BLaER1 (cell line): ENCODE measurements around the gene IMMP2L.

Experiments
- H3K27ac ChIP-seq: shearing (Covaris generic); formaldehyde crosslinking; 2 replicates; pipeline ENCODE4 v1.8.1; 2022
- H3K27me3 ChIP-seq: shearing (Covaris generic); formaldehyde crosslinking; 2 replicates; pipeline ENCODE4 v1.8.1; 2022
- H3K36me3 ChIP-seq: shearing (Covaris generic); formaldehyde crosslinking; 2 replicates; pipeline ENCODE4 v1.8.1; 2022
- H3K4me1 ChIP-seq: shearing (Covaris generic); formaldehyde crosslinking; 2 replicates; pipeline ENCODE4 v1.8.1; 2022
- H3K4me2 ChIP-seq: shearing (Covaris generic); formaldehyde crosslinking; 2 replicates; pipeline ENCODE4 v1.8.1; 2022
- H3K4me3 ChIP-seq: shearing (Covaris generic); formaldehyde crosslinking; 2 replicates; pipeline ENCODE4 v1.8.1; 2022
- H3K9ac ChIP-seq: shearing (Covaris generic); formaldehyde crosslinking; 2 replicates; pipeline ENCODE4 v1.8.1; 2022
- H3K9me3 ChIP-seq: shearing (Covaris generic); formaldehyde crosslinking; 2 replicates; pipeline ENCODE4 v1.8.1; 2022
- H4K20me1 ChIP-seq: shearing (Covaris generic); formaldehyde crosslinking; 2 replicates; pipeline ENCODE4 v1.8.1; 2022
- Cebpa-rat ChIP-seq: shearing (Covaris generic); IDR thresholded peaks from 2 replicates; pipeline ENCODE4 v1.8.1; 2022

IMMP2L gene

DNA sequence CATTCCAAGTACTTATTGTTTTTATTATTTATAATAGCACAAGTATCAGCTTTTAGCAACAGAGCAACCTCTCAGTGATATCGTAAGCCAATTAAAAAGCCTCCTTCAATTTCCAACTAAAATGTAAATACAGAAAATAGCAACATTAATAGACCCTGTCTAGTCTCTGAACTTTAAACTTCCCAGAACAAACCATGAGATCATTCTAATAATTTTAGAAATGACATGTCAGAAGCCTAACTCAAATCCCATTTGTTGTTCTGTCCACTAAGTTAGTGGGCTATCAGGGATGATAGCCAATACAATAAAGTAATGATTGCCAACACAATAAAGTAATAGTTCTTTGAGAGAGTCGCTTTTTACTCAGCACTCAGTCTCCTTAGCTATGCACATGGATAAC, 493.7 kb downstream of the IMMP2L start:
- H3K36me3 ChIP-seq, result no peaks in the 10 kb centered on the region
- no peak overlapping the region for H3K9ac ChIP-seq
- no peak for TF ChIP-seq Cebpa-rat
- peaks cover 2% of the 10 kb centered on the region; the same call in 1 of the 2 replicates for H3K4me1 ChIP-seq
- H3K9me3 ChIP-seq, result peaks cover 31% of the 10 kb centered on the region
- H3K4me2 ChIP-seq, result no peak overlapping the region
- H3K27me3 ChIP-seq, result no peaks in the 10 kb centered on the region
- no peak overlapping the region for H3K27ac ChIP-seq
- H3K4me3 ChIP-seq, result no peak overlapping the region
- H4K20me1 ChIP-seq, result no peaks in the 10 kb centered on the region

DNA sequence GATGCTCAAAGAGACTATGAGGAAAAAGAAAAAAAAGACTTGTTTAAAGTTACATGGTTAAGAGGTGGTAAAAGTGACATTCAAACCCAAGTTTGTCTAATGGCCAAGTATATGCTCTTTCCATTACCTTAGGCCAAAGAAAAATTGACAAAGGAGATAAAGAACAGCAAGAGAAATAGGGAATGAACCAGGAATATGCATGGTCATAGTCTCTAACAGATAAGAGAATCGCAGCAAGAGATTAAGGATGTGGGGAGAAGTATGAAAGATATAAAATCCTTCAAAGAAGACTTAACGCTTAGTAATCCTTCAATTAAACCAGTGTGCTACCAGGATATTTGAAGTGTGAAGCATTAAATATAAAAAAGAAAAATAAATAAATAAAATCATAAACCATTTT, 494.6 kb downstream of the IMMP2L start:
- H3K4me3 ChIP-seq, result no peak overlapping the region
- H3K4me1 ChIP-seq, result no peaks in the 10 kb centered on the region
- no peak overlapping the region for H3K9ac ChIP-seq
- H3K27me3 ChIP-seq, result no peaks in the 10 kb centered on the region
- no peaks in the 10 kb centered on the region for H4K20me1 ChIP-seq
- H3K9me3 ChIP-seq, result peaks cover 40% of the 10 kb centered on the region
- TF ChIP-seq Cebpa-rat, result no peak
- no peak overlapping the region for H3K27ac ChIP-seq
- peaks cover 8% of the 10 kb centered on the region; the same call in 1 of the 2 replicates for H3K36me3 ChIP-seq
- H3K4me2 ChIP-seq, result no peak overlapping the region

DNA sequence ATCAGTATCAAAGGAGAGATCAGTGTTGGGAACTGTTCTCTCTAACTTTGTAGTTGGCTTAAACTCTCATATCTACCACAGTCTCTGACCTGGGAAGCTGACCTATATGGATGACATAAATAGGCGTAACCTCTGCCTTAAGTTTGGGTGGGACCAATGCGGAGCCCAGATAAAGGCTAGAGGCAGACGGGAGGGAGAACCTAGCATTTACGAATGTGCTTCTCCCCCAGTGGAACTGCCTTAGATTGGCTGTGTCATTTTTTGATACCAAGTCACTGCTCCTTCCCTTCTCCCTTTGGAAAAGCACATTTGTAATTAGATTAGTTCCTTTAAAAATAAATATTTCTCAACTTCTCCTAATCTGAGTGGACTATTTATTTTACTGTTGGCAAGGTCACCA, 495.0 kb downstream of the IMMP2L start:
- Histone ChIP-seq H3K27ac (no peak overlapping the region), H3K9ac (no peak overlapping the region), H4K20me1 (no peaks in the 10 kb centered on the region), H3K27me3 (no peaks in the 10 kb centered on the region), H3K4me2 (no peak overlapping the region), H3K4me3 (no peak overlapping the region), H3K4me1 (no peaks in the 10 kb centered on the region), H3K36me3 (peaks cover 9% of the 10 kb centered on the region; the same call in 1 of the 2 replicates), H3K9me3 (peaks cover 44% of the 10 kb centered on the region)
- no peak for TF ChIP-seq Cebpa-rat

DNA sequence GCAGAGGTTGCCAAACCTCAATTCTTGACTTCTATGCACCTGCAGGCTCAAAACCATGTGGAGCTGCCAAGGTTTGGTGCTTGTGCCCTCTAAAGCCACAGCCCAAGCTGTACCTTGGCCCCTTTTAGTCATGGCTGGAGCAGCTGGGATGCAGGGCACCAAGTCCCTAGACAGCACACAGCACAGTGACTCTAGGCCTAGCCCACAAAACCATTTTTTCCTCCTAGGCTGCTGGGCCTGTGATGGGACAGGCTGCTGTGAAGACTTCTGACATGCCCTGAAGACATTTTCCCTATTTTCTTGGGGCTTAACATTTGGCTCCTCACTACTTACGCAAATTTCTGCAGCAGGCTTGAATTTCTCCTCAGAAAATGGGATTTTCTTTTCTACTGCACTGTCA, 499.1 kb downstream of the IMMP2L start:
- Histone ChIP-seq H3K4me1 (no peaks in the 10 kb centered on the region), H3K27ac (no peak overlapping the region), H3K4me2 (no peak overlapping the region), H3K27me3 (no peaks in the 10 kb centered on the region), H3K9ac (no peak overlapping the region), H3K4me3 (no peak overlapping the region), H3K36me3 (peaks cover 9% of the 10 kb centered on the region; the same call in 1 of the 2 replicates), H3K9me3 (peaks cover 48% of the 10 kb centered on the region), H4K20me1 (no peaks in the 10 kb centered on the region)
- no peak for TF ChIP-seq Cebpa-rat

DNA sequence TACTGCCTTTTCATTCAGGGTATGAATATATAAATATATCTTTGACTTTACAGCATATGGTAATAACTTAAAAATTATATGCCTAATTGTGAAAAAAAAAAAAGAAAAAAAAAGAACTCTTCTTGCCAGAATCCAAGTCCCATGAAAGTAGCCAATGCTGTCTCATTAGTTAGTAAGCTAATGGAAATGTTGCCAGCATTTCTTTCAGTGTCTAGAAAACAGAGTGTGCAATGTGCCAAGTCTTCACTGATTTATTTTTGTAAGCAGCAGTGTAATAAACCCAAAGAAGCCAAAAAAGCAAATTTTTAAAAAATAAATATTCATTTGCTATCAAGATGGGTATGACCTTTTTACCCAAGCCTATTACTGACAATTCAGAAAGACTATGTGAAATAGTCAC, 502.5 kb downstream of the IMMP2L start:
- H3K27me3 ChIP-seq, result no peaks in the 10 kb centered on the region
- H3K36me3 ChIP-seq, result peaks cover 9% of the 10 kb centered on the region; the same call in 1 of the 2 replicates
- H3K4me3 ChIP-seq, result no peak overlapping the region
- H3K4me1 ChIP-seq, result no peaks in the 10 kb centered on the region
- peaks cover 29% of the 10 kb centered on the region for H3K9me3 ChIP-seq
- no peak overlapping the region for H3K27ac ChIP-seq
- TF ChIP-seq Cebpa-rat, result no peak
- no peak overlapping the region for H3K9ac ChIP-seq
- no peak overlapping the region for H3K4me2 ChIP-seq
- no peaks in the 10 kb centered on the region for H4K20me1 ChIP-seq

DNA sequence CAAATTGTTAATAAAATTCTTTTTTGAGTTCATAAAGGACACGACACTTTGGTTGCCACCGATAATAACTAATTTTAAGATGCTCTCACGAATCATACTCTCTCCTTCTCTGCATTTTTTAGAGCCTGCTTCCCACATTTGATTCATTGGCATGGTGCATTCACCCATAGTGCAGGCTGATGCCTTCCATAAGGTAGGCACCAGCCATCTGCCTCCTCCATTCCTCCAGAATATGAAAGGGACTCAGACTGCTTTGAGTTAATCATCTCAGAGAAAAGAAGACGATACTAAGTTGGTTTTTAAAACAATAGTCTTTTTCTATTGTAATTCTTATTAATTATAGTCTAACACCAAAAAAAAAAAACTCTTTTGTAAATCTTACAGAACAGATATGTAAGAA, 505.2 kb downstream of the IMMP2L start:
- TF ChIP-seq Cebpa-rat, result no peak
- Histone ChIP-seq H3K4me1 (no peaks in the 10 kb centered on the region; the same call in 1 of the 2 replicates), H3K27ac (no peak overlapping the region), H3K9me3 (peaks cover 2% of the 10 kb centered on the region), H3K27me3 (no peaks in the 10 kb centered on the region), H3K4me3 (no peak overlapping the region), H4K20me1 (no peaks in the 10 kb centered on the region), H3K9ac (no peak overlapping the region), H3K4me2 (no peak overlapping the region), H3K36me3 (no peaks in the 10 kb centered on the region)

DNA sequence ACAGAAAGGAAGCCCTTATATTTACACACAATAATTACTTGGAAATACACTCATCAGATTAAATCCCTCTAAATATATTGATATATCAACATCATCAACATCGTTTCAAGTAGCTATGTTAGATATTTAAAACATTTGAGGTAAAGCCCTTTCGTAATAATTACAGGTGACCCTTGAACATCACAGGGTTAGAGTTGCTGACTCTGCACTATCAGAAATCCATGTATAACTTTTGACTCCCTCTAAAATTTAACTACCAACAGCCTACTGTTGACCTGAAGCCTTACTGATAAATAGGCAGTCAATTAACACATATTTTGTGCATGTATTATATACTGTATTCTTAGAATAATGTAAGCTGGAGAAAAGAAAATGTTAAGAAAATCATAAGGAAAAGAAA, 505.9 kb downstream of the IMMP2L start:
- Histone ChIP-seq H4K20me1 (no peaks in the 10 kb centered on the region), H3K27ac (no peak overlapping the region), H3K36me3 (no peaks in the 10 kb centered on the region), H3K4me3 (no peak overlapping the region), H3K9ac (no peak overlapping the region), H3K4me2 (no peak overlapping the region), H3K9me3 (no peaks in the 10 kb centered on the region), H3K27me3 (no peaks in the 10 kb centered on the region), H3K4me1 (no peaks in the 10 kb centered on the region; the same call in 1 of the 2 replicates)
- no peak for TF ChIP-seq Cebpa-rat

DNA sequence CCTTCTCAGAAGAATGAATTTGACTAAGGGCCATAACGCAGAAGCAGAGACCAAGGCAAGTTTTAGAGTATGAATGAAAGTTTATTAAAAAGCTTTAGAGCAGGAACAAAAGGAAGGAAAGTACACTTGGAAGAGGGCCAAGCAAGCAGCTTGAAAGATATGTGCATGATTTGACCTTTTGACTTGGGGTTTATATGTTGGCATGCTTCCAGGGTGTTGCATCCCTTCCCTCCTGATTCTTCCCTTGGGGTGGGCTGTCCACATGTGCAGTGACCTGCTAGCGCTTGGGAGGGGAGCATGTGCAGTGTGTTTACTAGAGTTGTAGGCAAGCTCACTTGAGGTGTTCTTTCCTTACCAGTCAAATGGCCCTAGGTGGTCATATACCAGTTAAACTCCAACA, 509.3 kb downstream of the IMMP2L start:
- Histone ChIP-seq H3K9ac (no peak overlapping the region), H3K27me3 (no peaks in the 10 kb centered on the region), H3K4me2 (no peak overlapping the region; the same call in 1 of the 2 replicates), H4K20me1 (no peaks in the 10 kb centered on the region), H3K27ac (no peak overlapping the region), H3K4me3 (no peak overlapping the region), H3K4me1 (no peaks in the 10 kb centered on the region; the same call in 1 of the 2 replicates), H3K36me3 (no peaks in the 10 kb centered on the region), H3K9me3 (no peaks in the 10 kb centered on the region)
- no peak for TF ChIP-seq Cebpa-rat

DNA sequence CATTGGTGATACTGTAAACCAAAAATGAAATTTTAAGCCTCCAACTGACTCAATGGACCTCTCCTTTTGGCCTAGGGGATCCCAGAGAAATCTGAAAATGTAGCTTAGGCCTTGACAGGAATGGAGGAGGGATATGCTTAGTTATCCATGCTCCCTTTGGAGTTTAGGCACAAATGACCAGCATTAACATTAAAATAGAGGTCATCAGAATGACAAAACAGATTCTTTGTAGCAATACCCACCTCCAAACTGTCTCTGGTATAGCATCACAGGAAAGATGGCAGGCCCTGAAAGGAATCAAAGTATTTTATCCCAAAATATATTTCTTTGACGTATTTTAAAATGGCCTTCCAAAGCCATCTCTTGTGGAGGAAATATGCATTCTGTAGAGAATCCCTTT, 510.5 kb downstream of the IMMP2L start:
- no peak for TF ChIP-seq Cebpa-rat
- no peaks in the 10 kb centered on the region for H3K36me3 ChIP-seq
- no peaks in the 10 kb centered on the region for H3K27me3 ChIP-seq
- no peak overlapping the region for H3K4me2 ChIP-seq
- H3K27ac ChIP-seq, result no peak overlapping the region
- H4K20me1 ChIP-seq, result no peaks in the 10 kb centered on the region
- no peak overlapping the region for H3K4me3 ChIP-seq
- no peak overlapping the region for H3K9ac ChIP-seq
- H3K9me3 ChIP-seq, result no peaks in the 10 kb centered on the region
- H3K4me1 ChIP-seq, result no peaks in the 10 kb centered on the region; the same call in 1 of the 2 replicates

DNA sequence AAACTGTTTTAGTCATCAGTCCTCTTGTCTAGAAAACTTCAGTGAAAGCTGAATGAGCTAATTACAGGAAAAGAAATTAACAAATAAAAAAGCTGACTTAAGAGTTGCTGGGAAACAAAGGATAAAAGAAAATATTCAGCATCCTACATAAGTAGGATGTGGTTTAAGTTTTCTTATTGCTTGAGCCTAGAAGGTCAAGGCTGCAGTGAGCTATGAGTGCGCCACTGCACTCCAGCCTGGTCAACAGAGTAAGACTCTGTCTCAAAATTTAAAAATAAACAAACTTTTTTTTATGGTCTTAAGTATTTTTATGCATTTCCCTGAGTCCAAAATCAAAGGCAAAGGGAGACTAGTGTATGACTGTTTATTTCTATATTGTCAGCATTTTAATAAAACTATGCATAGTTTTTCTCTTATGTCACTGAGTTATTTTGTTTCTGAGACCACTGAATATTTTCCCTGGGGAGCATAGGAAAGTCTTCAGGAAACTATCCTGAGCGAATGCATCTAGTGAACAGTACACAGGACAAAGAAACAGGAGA, 511.3 kb downstream of the IMMP2L start:
- H3K4me1 ChIP-seq, result no peaks in the 10 kb centered on the region; the same call in 1 of the 2 replicates
- H3K4me3 ChIP-seq, result no peak overlapping the region
- no peak overlapping the region for H3K27ac ChIP-seq

More for the DNA sequence above, 511.3 kb downstream of the IMMP2L start:
- H4K20me1 ChIP-seq, result no peaks in the 10 kb centered on the region
- no peaks in the 10 kb centered on the region for H3K27me3 ChIP-seq
- H3K9me3 ChIP-seq, result no peaks in the 10 kb centered on the region
- no peaks in the 10 kb centered on the region for H3K36me3 ChIP-seq
- no peak for TF ChIP-seq Cebpa-rat
- H3K4me2 ChIP-seq, result no peak overlapping the region
- no peak overlapping the region for H3K9ac ChIP-seq
